Body of pancreas (tissue), 4 donors: ENCODE measurements around the gene TMEM14C.

Experiments
- CTCF ChIP-seq, 7 experiments: fragments of 450-650 bp in 4 of 7; fragments of 200-600 bp in 3 of 7; sonication (generic) in 3 of 7; IDR thresholded peaks; one replicate each; pipeline ENCODE4 v1.5.1; 2016 to 2019; ENCODE audit warnings: antibody characterized with exemption in 7 of 7
- POLR2A ChIP-seq, 3 donors: fragments of 450-650 bp; IDR thresholded peaks; one replicate each; pipeline ENCODE4 v1.6.1; 2016; ENCODE audit warnings: antibody characterized with exemption in 3 of 3, mild to moderate bottlenecking in 2 of 3

- peak in 1 of 7 experiments; percentile 4 for TF ChIP-seq CTCF (IDR thresholded peaks at IDR 0.05)
- no peak for TF ChIP-seq POLR2A (IDR thresholded peaks at IDR 0.05)
These were observed 3.4 kb upstream of the TMEM14C start for GRCh38 chr6:10719296-10719963.
